ENCODE data around the gene HIPK2. TPM values are rescaled to one million over a fixed set of nuclear protein-coding genes. Genes with fewer than 3 reads are reported as not detected.

HIPK2 gene
- total and polyA plus RNA-seq, 7 donors, result 18.1 to 166 (median 78.5) TPM

DNA sequence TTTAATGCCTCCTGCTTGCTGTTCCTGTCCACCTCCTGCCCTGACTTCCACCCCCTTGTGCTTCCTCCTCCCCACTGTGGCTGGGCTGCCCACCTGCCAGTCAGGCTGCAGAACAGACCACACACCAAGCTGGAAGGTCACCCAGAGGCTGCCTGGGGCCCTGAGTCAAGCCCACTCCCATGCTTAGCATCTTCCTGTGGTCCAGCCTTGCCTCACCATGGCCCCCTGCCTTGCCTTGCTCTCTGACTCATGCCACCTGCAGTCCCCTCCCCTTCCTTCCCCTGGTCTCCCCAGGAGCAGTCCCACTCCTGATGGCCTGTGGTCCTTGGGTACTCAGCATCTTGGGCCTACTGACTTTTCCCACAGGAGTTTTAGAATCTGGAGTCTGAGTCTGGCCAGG is 252.0 kb downstream of the HIPK2 start:
- no peak overlapping the region for H3K27ac ChIP-seq
- no peak for ATAC-seq
- TF ChIP-seq, protein P1, sequence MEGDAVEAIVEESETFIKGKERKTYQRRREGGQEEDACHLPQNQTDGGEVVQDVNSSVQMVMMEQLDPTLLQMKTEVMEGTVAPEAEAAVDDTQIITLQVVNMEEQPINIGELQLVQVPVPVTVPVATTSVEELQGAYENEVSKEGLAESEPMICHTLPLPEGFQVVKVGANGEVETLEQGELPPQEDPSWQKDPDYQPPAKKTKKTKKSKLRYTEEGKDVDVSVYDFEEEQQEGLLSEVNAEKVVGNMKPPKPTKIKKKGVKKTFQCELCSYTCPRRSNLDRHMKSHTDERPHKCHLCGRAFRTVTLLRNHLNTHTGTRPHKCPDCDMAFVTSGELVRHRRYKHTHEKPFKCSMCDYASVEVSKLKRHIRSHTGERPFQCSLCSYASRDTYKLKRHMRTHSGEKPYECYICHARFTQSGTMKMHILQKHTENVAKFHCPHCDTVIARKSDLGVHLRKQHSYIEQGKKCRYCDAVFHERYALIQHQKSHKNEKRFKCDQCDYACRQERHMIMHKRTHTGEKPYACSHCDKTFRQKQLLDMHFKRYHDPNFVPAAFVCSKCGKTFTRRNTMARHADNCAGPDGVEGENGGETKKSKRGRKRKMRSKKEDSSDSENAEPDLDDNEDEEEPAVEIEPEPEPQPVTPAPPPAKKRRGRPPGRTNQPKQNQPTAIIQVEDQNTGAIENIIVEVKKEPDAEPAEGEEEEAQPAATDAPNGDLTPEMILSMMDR (IDR thresholded peaks at IDR 0.05), result no peak
- peaks cover 0 to 16% (median 3%) of the 10 kb centered on the region in 3 donors for H3K27me3 ChIP-seq (ENCODE audit: insufficient read depth in 3 of 3, low read length in 2 of 3)
- intact Hi-C loops (cut with DNase I), result no loop called here
- H3K9me3 ChIP-seq, result no peaks in the 10 kb centered on the region
- DNase-seq, result no peak
- H3K4me3 ChIP-seq, result no peak overlapping the region
- no peaks in the 10 kb centered on the region for H3K4me1 ChIP-seq
- H3K36me3 ChIP-seq (ENCODE audit: insufficient read depth in 1 of 2, low read depth in 1 of 2), result no peaks in the 10 kb centered on the region

DNA sequence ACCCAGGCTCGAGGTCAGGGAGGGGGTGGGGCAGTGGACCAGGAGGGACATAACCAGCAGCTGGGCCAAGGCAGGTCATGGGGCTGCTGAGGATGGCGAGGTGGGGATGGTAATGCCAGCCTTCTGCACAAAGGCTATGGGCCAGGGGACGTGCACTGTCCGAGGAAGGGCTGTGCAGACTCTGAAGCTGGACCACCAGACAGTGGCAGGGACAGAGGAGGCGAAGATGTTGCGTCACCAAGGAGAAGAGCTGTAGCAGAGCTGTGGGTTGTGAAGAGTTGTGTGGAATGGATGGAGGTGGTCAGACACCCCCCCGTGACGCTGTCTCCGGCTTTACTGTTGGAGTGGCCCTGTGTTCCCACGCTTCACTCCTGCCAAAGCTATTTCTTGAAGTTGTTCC is 252.6 kb downstream of the HIPK2 start:
- Histone ChIP-seq H3K27ac (no peak overlapping the region), H3K36me3 (ENCODE audit: insufficient read depth in 1 of 2, low read depth in 1 of 2) (no peaks in the 10 kb centered on the region), H3K9me3 (no peaks in the 10 kb centered on the region), H3K27me3 (ENCODE audit: insufficient read depth in 3 of 3, low read length in 2 of 3) (peaks cover 0 to 16% (median 3%) of the 10 kb centered on the region in 3 donors), H3K4me3 (no peak overlapping the region), H3K4me1 (no peaks in the 10 kb centered on the region)
- 90 to 91% (median 91%) methylated on average over 10 of the region's 10 CpGs for WGBS, 3 donors
- TF ChIP-seq, protein P1 (IDR thresholded peaks at IDR 0.05), result no peak
- intact Hi-C loops (cut with DNase I), result no loop called here
- no peak for ATAC-seq
- DNase-seq, result no peak

DNA sequence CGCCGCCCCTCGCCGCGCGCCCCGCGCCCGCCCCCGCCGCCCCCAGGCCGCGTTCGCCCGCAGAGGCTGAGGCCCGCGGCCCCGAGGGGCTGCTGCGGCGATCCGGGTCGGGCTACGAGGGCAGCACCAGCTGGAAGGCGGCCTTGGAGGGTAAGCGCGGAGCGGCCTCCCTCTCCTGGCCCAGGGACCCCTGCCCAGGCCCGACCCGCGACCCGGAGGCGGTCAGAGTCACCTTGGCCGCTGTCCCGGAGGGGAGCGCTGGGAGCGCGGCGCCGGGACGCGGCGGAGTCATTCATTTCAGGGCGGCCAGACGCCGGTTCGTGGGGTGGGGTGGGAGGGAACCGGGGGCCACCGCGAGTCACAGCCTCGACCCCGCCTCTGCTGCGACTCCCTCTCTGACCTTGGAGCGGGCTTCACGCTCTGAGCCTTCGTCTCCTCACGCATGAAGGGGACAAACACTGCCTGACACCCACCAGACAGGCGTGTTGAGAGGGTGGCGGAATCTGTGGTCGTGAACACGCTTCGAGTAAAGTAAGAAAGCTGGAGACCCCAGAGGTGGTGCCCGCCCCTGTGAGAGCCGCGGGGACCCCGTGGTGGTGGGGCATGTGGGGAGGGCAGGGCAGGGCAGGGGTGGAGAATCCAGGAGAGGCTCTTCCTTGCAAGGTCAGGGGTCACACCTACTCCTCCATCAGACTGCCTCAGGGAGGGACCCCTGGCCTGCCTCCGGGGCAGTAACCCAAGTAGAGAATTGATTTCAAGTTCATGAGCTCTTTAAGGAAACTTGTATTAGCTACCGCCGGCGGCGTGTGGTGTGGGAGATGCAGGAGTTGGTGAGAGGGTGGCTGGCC is 253.6 kb downstream of the HIPK2 start:
- no peak for DNase-seq

GRCh38 chr7:139523199-139523941 is 254.4 kb downstream of the HIPK2 start, which contains the start of gene CLEC2L:
Gene CLEC2L (plus strand): TSS chr7:139523685. CDS start chr7:139523928, 243 bp downstream.
- Histone ChIP-seq H3K4me3 (peak within 1 kb of the TSS; percentile 52), H3K4me1 (no peaks in the 10 kb centered on the region), H3K36me3 (ENCODE audit: insufficient read depth in 1 of 2, low read depth in 1 of 2) (no peaks in the 10 kb centered on the region), H3K27me3 (ENCODE audit: insufficient read depth in 3 of 3, low read length in 2 of 3) (peaks cover 0 to 16% (median 3%) of the 10 kb centered on the region in 3 donors), H3K27ac (no peak within 1 kb of the TSS), H3K9me3 (no peaks in the 10 kb centered on the region)
- TF ChIP-seq, protein P1 (IDR thresholded peaks at IDR 0.05), result no peak
- WGBS, 3 donors, result 2 to 3% (median 2%) methylated on average over 38 to 75 of the region's 75 CpGs
- no peak for DNase-seq
- intact Hi-C loops (cut with DNase I), result no loop called here
- ATAC-seq, result peak; percentile 57 to 91 (median 71)

More for the DNA sequence above, 253.6 kb downstream of the HIPK2 start:
- peak in 1 of 4 donors; percentile 36 for ATAC-seq
- Histone ChIP-seq H3K36me3 (ENCODE audit: insufficient read depth in 1 of 2, low read depth in 1 of 2) (no peaks in the 10 kb centered on the region), H3K9me3 (no peaks in the 10 kb centered on the region), H3K27me3 (ENCODE audit: insufficient read depth in 3 of 3, low read length in 2 of 3) (peaks cover 0 to 16% (median 3%) of the 10 kb centered on the region in 3 donors), H3K4me3 (peak overlapping the region; percentile 52), H3K4me1 (no peaks in the 10 kb centered on the region), H3K27ac (no peak overlapping the region)
- TF ChIP-seq, protein P1 (IDR thresholded peaks at IDR 0.05), result no peak
- WGBS, 3 donors, result 19 to 46% (median 37%) methylated on average over 29 to 70 of the region's 70 CpGs
- intact Hi-C loops (cut with DNase I), result no loop called here

All from psoas muscle (tissue), 8 donors.